ENCODE data around the gene CPXM1.
"Not testable (repeated sequence)": the region's sequence is repeated elsewhere in the genome, so short reads cannot be mapped to it uniquely, and the experiment has no call there.

Gene CPXM1

DNA sequence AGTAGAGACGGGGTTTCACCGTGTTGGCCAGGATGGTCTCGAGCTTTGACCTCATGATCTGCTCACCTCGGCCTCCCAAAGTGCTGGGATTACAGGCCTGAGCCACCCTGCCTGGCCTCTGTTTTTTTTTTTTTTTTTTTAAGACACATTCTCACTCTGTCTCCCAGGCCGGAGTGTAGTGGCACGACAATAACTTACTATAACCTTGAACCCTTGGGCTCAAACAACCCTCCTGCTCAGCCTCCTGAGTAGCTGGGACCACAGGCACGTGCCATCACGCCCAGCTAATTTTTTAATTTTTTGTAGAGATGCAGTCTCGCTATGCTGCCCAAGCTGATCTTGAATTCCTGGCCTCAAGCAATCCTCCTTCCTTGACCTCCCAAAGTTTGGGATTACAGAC, 26.6 kb downstream of the CPXM1 start:
- H3K27me3 Mint-ChIP-seq: peaks cover 15% of the 10 kb centered on the region
- peaks cover 7% of the 10 kb centered on the region for H3K4me1 Mint-ChIP-seq (ENCODE audit: low read depth)
- no peak for DNase-seq
- no peak overlapping the region for H3K27ac Mint-ChIP-seq
- H3K36me3 Mint-ChIP-seq (ENCODE audit: low read depth): no peaks in the 10 kb centered on the region
- no peaks in the 10 kb centered on the region for H3K9me3 Mint-ChIP-seq
- H3K4me3 Mint-ChIP-seq: no peak overlapping the region

DNA sequence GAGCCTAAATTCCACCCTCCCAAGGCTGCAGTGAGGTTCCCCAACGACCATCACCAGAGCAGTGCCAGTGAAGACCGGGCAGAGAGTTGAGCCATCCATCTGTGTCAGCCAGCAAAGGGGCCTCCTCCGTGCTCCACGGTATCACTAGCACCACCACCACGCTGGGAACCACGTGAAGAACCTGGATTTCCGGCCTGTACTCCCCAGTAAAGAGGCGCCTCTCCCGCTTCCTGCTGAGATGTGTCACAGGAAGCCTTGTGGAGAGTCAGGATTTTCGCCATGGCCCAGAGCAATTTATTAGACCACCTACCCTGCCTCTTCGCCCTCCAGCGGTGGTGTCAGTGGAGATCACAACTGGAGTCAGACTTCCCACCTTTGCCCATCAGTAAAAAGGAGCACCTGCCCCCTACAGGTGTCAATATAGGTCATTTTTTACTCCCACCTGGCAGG, 28.8 kb downstream of the CPXM1 start:
- Mint-ChIP-seq H3K9me3 (no peaks in the 10 kb centered on the region), H3K27ac (no peak overlapping the region), H3K27me3 (peaks cover 21% of the 10 kb centered on the region), H3K4me1 (ENCODE audit: low read depth) (peaks cover 7% of the 10 kb centered on the region), H3K36me3 (ENCODE audit: low read depth) (no peaks in the 10 kb centered on the region), H3K4me3 (no peak overlapping the region)
- no peak for DNase-seq

DNA sequence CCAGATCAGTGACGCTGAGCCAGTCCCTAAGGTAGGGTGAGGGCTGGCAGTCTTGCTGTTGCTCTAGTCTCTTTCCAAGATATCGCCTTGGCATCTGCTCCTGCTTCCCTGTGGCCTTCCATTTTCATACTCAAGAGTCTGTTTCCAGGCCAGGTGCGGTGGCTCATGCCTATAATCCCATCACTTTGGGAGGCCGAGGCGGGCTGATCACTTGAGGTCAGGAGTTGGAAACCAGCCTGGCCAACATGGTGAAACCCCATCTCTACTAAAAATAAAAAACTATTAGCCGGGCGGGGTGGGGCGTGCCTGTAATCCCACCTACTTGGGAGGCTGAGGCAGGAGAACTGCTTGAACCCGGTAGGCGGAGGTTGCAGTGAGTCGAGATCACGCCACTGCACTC, 30.3 kb downstream of the CPXM1 start:
- H3K27ac Mint-ChIP-seq; H3K36me3 Mint-ChIP-seq (ENCODE audit: low read depth); H3K4me1 Mint-ChIP-seq (ENCODE audit: low read depth); H3K9me3 Mint-ChIP-seq; DNase-seq; H3K4me3 Mint-ChIP-seq: not testable (repeated sequence)
- peaks cover 18% of the 10 kb centered on the region for H3K27me3 Mint-ChIP-seq

DNA sequence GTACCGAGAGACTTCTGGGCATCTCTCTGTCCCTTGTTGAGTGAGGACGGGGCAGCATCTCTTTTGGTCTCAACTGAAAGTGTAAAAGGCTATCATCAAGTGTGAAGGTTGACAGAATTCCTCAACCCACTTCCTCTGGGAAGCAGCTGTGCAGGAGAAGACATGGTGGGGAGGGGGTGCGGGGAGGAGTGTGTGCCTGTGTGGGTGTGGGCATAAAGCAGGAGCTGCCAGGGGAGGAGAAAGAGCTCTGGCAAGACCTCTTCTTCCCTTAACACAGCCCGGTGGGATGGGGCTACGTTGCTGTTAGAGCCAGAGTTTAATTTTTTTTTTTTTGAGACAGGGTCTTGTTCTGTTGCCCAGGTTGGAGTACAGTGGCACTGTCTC, 31.8 kb downstream of the CPXM1 start:
- DNase-seq: no peak
- Mint-ChIP-seq H3K36me3 (ENCODE audit: low read depth) (no peaks in the 10 kb centered on the region), H3K27me3 (peaks cover 17% of the 10 kb centered on the region), H3K27ac (no peak overlapping the region), H3K4me3 (no peak overlapping the region), H3K4me1 (ENCODE audit: low read depth) (peaks cover 7% of the 10 kb centered on the region), H3K9me3 (no peaks in the 10 kb centered on the region)

DNA sequence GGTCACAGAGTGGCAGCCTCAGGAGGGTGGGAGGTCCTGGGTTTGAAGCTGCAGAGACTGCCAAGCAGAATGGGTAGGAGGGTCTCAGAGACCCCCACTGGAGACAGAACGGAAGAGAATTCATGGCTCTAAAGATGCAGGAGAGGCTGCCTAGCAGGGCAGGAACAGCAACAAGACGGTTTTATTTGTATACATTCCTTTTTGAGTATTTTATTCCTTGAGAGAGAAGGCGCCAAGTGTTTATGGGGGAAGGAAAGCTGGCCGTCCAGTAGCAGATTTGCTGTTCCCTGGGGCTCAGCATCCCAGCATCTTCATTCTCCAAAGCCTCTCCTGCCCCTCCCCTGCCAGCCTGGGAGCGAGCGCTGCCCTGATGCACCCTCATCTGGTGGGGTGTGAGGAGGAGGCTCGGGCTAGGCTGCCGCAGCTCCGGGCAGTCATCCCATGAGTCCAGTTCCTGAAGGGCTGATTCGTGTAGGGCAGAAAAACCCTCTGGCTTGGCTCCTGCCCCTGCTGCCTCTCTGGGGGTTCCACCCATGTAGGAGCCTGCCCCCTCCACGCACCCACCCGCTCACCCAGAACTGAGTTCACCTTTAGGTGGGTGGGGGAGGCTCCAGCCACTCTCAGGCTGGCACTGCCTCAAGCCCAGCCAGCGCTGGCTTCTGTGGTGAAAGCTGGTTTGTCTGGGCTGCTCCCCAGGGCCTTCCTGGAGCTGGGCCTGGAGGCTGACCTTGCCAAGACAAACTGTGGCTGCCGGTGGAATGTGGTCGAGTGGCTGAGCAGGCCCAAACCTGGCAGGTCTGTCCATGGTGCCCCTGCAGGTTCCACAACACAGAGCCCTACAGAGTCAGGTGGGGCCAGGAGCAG, 32.4 kb downstream of the CPXM1 start:
- no peak for DNase-seq
- H3K4me3 Mint-ChIP-seq: no peak overlapping the region
- H3K36me3 Mint-ChIP-seq (ENCODE audit: low read depth): no peaks in the 10 kb centered on the region
- peaks cover 22% of the 10 kb centered on the region for H3K27me3 Mint-ChIP-seq
- H3K4me1 Mint-ChIP-seq (ENCODE audit: low read depth): peaks cover 7% of the 10 kb centered on the region
- no peak overlapping the region for H3K27ac Mint-ChIP-seq
- no peaks in the 10 kb centered on the region for H3K9me3 Mint-ChIP-seq

DNA sequence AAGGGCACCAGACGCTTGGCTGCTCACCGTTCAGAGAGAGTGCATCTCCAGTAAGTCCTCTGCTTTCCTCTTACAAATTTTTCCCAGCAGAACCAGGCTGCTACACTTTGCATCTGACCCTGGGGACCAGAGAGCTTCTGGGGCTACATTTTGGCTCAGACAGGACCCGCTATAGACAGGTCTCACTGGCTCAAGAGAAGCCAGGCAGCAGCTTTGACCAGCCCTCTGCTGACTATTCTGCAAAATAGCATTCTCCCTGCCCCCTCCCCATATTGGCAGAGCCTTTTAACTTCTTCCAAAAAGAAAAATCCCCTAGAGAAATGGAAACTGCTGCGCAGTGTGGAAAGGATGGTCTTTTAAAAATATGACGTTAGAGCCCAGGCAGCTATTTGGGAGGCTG, 37.2 kb downstream of the CPXM1 start:
- Mint-ChIP-seq H3K27me3 (peaks cover 17% of the 10 kb centered on the region), H3K9me3 (no peaks in the 10 kb centered on the region), H3K27ac (no peak overlapping the region), H3K36me3 (ENCODE audit: low read depth) (no peaks in the 10 kb centered on the region), H3K4me1 (ENCODE audit: low read depth) (no peaks in the 10 kb centered on the region), H3K4me3 (no peak overlapping the region)
- no peak for DNase-seq

DNA sequence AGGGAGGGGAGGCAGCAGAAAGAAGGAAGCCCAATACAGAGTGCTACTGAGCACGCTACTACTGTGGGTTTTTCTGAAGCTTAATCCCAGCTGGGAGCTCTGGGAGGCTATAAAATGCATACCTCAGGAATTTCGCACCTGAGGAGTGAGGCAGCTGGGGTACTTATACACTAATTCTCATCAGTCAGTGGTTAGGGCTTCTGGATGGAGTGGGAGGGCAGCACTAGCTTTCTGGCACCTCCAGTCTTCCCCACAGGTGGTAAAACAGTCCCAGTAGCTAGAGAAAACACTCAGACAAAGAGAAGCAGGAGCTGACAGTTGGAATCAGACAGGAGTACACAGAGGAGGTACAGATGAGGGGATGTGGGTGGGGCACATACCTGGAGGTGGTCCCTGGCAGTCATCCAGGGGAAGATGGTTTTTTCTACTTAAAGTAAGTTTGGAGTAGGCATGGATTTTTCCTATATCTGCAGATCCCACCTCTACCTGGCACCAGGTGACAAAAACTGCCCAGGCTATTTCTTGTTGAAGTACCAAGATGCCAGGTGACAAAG, 37.8 kb downstream of the CPXM1 start:
- H3K27ac Mint-ChIP-seq: no peak overlapping the region
- H3K27me3 Mint-ChIP-seq: peaks cover 17% of the 10 kb centered on the region
- no peaks in the 10 kb centered on the region for H3K4me1 Mint-ChIP-seq (ENCODE audit: low read depth)
- no peak for DNase-seq
- no peak overlapping the region for H3K4me3 Mint-ChIP-seq
- H3K9me3 Mint-ChIP-seq: no peaks in the 10 kb centered on the region
- H3K36me3 Mint-ChIP-seq (ENCODE audit: low read depth): no peaks in the 10 kb centered on the region

DNA sequence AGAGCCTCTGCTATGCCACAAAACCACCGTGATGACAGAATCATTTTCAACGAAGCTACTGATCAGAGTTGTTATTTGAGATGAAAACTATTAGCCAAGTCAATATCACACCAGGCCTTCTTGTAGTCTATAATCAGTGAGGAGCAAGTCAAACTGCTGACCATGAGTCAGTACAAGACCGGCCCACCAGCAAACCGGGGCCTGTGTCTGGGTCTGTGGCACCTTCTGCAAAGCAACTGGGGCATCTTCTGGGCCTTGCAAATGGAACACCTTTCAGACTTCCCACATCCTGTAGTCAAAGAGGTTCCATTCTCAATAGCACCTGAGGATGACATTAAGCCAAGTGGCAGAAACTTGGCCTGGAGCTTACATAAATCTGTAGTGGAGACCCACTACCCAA, 38.5 kb downstream of the CPXM1 start:
- no peaks in the 10 kb centered on the region for H3K36me3 Mint-ChIP-seq (ENCODE audit: low read depth)
- no peak for DNase-seq
- no peak overlapping the region for H3K4me3 Mint-ChIP-seq
- no peaks in the 10 kb centered on the region for H3K9me3 Mint-ChIP-seq
- no peaks in the 10 kb centered on the region for H3K4me1 Mint-ChIP-seq (ENCODE audit: low read depth)
- H3K27ac Mint-ChIP-seq: no peak overlapping the region
- peaks cover 18% of the 10 kb centered on the region for H3K27me3 Mint-ChIP-seq

DNA sequence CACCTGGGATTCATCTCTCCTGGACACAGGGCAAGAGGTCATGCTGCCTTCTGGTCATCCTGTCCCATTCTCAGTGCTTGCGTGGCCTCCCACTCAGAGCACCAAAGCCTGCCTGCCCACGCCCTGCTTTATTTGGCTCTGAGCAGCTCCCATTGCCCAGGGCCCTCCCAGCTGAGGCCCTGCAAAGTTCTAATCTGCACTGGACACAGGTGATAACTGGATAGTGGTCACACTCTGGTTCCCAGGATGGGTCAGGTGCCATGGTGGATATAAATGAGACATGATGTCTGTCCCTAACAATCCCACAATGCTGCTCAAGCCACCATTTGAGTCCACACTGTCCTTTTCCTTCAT, 39.5 kb downstream of the CPXM1 start:
- Mint-ChIP-seq H3K36me3 (ENCODE audit: low read depth) (no peaks in the 10 kb centered on the region), H3K4me3 (no peak overlapping the region), H3K9me3 (no peaks in the 10 kb centered on the region), H3K27ac (no peak overlapping the region), H3K4me1 (ENCODE audit: low read depth) (peaks cover 4% of the 10 kb centered on the region), H3K27me3 (peaks cover 18% of the 10 kb centered on the region)
- no peak for DNase-seq

DNA sequence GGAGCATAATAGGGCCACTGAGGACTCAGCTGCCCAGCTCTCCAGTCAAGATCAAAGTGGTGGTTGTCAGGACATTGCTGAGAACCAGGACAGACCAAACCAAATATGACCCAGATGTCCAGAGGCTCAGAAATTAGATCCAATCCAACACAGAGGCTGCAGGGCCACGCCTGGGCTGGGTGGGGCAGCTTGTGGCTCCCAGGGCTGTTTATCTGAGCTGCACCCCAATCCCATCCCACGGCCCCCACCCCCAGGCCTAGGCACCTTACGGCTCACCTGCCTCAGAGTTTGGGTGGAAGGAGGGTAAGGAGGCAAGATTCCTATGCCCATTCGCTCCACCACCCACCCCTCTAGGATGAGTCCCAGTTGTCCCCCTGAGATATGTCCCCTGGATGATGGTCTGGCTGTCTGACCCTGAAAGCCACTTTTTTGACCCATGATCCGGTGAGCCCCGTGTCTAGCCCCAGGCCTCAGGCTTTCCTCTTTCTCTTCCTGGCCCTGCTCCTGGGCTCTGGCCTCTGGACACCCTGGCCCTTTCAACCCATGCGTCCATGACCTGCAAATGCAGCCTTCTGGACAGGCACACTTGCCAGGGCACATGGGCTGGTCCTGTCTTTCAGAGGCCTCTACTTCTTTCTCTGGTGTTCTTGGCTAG, 40.0 kb downstream of the CPXM1 start:
- Mint-ChIP-seq H3K27ac (no peak overlapping the region), H3K4me1 (ENCODE audit: low read depth) (peaks cover 4% of the 10 kb centered on the region), H3K36me3 (ENCODE audit: low read depth) (no peaks in the 10 kb centered on the region), H3K27me3 (peaks cover 18% of the 10 kb centered on the region), H3K4me3 (no peak overlapping the region), H3K9me3 (no peaks in the 10 kb centered on the region)
- no peak for DNase-seq

DNA sequence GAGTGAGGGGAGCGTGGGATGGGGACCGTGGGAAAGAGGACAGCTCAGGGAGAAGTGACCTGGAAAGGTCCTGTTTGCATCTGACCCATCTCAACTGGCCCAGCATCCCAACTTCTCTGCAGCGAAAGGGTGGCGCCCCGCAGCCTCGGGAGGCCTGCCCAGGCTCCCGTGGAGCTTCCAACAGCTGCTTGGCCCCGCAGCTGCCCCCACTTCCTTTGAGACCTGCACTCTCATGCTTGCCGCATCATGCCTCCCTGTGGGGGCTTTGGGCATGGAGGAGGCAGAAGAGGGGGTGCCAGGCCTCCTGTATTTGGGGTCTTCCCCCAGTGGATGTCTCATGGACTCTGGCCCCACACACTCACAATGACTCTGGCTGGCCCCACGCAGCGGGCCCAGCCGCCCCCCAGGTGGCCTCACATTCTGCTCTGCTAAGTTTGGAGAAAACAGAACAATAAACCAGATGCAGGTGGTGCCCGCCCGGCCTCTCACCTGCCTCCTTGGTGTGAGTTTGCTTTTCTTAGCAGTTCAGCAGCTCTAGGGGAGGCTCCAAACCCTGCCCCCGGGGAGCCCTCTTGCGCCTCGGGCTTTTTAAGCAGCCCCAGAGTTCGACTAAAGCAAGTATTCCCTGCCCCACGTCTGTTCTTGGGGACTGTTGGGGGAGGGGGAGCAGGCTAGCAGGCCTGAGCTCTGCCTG, 40.7 kb downstream of the CPXM1 start:
- Mint-ChIP-seq H3K27ac (no peak overlapping the region), H3K36me3 (ENCODE audit: low read depth) (no peaks in the 10 kb centered on the region), H3K4me3 (no peak overlapping the region), H3K27me3 (peaks cover 18% of the 10 kb centered on the region), H3K4me1 (ENCODE audit: low read depth) (peaks cover 4% of the 10 kb centered on the region), H3K9me3 (no peaks in the 10 kb centered on the region)
- no peak for DNase-seq

DNA sequence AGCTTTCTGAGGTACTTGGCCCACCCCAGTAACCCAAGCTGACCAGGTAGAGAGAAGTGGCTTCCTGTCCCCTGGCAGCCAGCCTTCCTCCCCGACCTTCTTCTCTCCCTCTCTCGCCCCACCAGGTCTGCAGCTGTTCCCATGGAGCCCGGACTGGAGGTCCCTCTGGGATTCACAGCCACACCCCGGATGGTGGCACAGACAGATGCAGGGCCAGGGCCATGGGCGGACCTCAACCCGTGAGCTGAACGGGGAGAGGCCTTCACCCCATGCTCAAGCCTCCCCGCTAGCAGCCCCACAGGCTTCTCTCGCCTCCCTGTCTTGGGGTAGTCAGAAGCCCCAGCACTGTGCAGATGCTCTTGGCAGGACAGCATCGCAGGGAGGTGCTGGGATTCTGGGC, 41.3 kb downstream of the CPXM1 start:
- no peak overlapping the region for H3K4me3 Mint-ChIP-seq
- H3K36me3 Mint-ChIP-seq (ENCODE audit: low read depth): no peaks in the 10 kb centered on the region
- peaks cover 20% of the 10 kb centered on the region for H3K27me3 Mint-ChIP-seq
- H3K27ac Mint-ChIP-seq: no peak overlapping the region
- peaks cover 4% of the 10 kb centered on the region for H3K4me1 Mint-ChIP-seq (ENCODE audit: low read depth)
- DNase-seq: no peak
- no peaks in the 10 kb centered on the region for H3K9me3 Mint-ChIP-seq

DNA sequence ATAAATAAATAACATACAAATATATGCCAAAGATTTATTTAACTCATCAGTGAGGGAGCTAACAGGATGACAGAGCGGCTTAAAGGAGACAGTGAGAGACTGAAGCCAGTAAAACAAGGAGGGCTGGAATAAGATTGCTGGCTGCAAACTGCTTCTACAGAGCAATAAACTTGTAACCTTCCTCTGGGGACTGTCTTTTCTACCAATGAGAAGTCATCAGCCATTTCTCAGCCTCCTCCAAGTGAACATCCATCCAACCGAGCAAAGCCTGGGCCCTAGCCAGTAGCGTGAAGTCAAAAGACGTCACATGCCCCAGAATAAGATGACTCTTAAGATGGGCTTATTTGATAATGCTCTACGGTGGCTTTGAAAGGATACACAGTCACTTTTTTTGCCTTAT, 42.5 kb downstream of the CPXM1 start:
- peaks cover 12% of the 10 kb centered on the region for H3K4me1 Mint-ChIP-seq (ENCODE audit: low read depth)
- H3K27me3 Mint-ChIP-seq: peaks cover 24% of the 10 kb centered on the region
- H3K9me3 Mint-ChIP-seq: no peaks in the 10 kb centered on the region
- no peak overlapping the region for H3K27ac Mint-ChIP-seq
- no peak overlapping the region for H3K4me3 Mint-ChIP-seq
- no peaks in the 10 kb centered on the region for H3K36me3 Mint-ChIP-seq (ENCODE audit: low read depth)
- DNase-seq: no peak

DNA sequence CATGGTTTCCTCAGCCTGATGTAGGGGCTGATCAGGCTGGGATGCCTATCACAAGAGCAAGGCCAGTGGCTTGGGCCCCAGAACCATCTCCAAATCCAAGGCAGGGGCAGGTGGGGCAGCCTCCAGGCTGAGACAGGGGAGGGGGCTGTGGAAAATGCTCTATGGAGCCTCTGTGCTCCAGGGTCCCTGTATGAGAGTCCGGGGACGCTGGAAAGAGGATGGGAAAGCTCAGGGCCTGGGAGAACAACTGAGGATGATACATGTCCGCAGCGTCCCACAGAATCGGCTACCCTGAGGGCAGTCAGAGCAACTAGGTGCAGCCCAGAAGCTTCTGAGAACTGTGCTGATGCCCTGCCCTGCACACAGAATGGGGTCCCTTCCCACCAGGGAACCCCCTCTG, 43.4 kb downstream of the CPXM1 start:
- H3K27me3 Mint-ChIP-seq: peaks cover 27% of the 10 kb centered on the region
- no peak overlapping the region for H3K4me3 Mint-ChIP-seq
- peaks cover 17% of the 10 kb centered on the region for H3K4me1 Mint-ChIP-seq (ENCODE audit: low read depth)

More for the DNA sequence above, 43.4 kb downstream of the CPXM1 start:
- Mint-ChIP-seq H3K27ac (no peak overlapping the region), H3K36me3 (ENCODE audit: low read depth) (no peaks in the 10 kb centered on the region), H3K9me3 (no peaks in the 10 kb centered on the region)
- no peak for DNase-seq

All from activated T-cell treated with anti-CD3 and anti-CD28 coated beads, Interleukin-2, amount 50 U/mL, for 24 hours (primary cell).